Astrocyte (in vitro differentiated cells and primary cell): ENCODE data around the gene OR2L3. TPM values are rescaled to one million over a fixed set of nuclear protein-coding genes. Genes with fewer than 3 reads are reported as not detected.

Experiments used
- DNase-seq: peaks from one replicate; pipeline ENCODE4 v3.0.0-alpha.2; 2010; ENCODE audit warnings: low read depth
- FAIRE-seq: peaks from 2 replicates; lab custom pipeline; 2011; peaks lifted over from hg19 to GRCh38; lab: Jason Lieb, UNC
- H2AFZ ChIP-seq: 2 replicates; pipeline ENCODE4 v1.6.0; 2012; ENCODE audit warnings: low read depth, low read length, inconsistent platforms
- H3K27ac ChIP-seq: 2 replicates; pipeline ENCODE4 v1.5.1; 2011; ENCODE audit warnings: low read depth, low read length, inconsistent platforms
- H3K27me3 ChIP-seq: 2 replicates; pipeline ENCODE4 v1.6.0; 2011; ENCODE audit warnings: low read length, inconsistent platforms; ENCODE audit not compliant: insufficient read depth
- H3K36me3 ChIP-seq: 2 replicates; pipeline ENCODE4 v1.5.1; 2011; ENCODE audit warnings: low read length, inconsistent platforms; ENCODE audit not compliant: insufficient read depth
- H3K4me1 ChIP-seq: 2 replicates; pipeline ENCODE4 v1.5.1; 2011; ENCODE audit warnings: low read length, inconsistent platforms; ENCODE audit not compliant: insufficient read depth
- H3K4me2 ChIP-seq: 2 replicates; pipeline ENCODE4 v1.6.0; 2012; ENCODE audit warnings: low read length, inconsistent platforms
- H3K4me3 ChIP-seq: 2 replicates; pipeline ENCODE4 v1.5.1; 2011; ENCODE audit warnings: low read depth, mild to moderate bottlenecking, low read length, inconsistent platforms; ENCODE audit not compliant: insufficient read depth
- H3K79me2 ChIP-seq: 2 replicates; pipeline ENCODE4 v1.6.0; 2012; ENCODE audit warnings: mild to moderate bottlenecking, low read length, inconsistent platforms; ENCODE audit not compliant: insufficient read depth
- H3K9ac ChIP-seq: 2 replicates; pipeline ENCODE4 v1.6.0; 2012; ENCODE audit warnings: mild to moderate bottlenecking, low read length, inconsistent platforms
- H3K9me3 ChIP-seq: 2 replicates; pipeline ENCODE4 v1.5.1; 2012; ENCODE audit warnings: low read depth, mild to moderate bottlenecking, low read length, inconsistent platforms; ENCODE audit not compliant: insufficient read depth
- H4K20me1 ChIP-seq: 2 replicates; pipeline ENCODE4 v1.6.0; 2012; ENCODE audit warnings: low read length, inconsistent platforms; ENCODE audit not compliant: insufficient read depth
- H3K27ac Mint-ChIP-seq: one replicate; pipeline ENCODE4 v1.8.0; 2021; ENCODE audit warnings: mild to moderate bottlenecking, mixed read lengths; ENCODE audit not compliant: unreplicated experiment
- H3K27me3 Mint-ChIP-seq: one replicate; pipeline ENCODE4 v1.8.0; 2021; ENCODE audit warnings: low read depth, mixed read lengths; ENCODE audit not compliant: unreplicated experiment
- H3K36me3 Mint-ChIP-seq: one replicate; pipeline ENCODE4 v1.8.0; 2021; ENCODE audit warnings: low read depth, mixed read lengths; ENCODE audit not compliant: unreplicated experiment
- H3K4me1 Mint-ChIP-seq: one replicate; pipeline ENCODE4 v1.8.0; 2021; ENCODE audit warnings: low read depth, mixed read lengths; ENCODE audit not compliant: unreplicated experiment
- H3K4me3 Mint-ChIP-seq: one replicate; pipeline ENCODE4 v1.8.0; 2021; ENCODE audit warnings: mild to moderate bottlenecking, moderate library complexity, mixed read lengths; ENCODE audit not compliant: unreplicated experiment
- H3K9me3 Mint-ChIP-seq: one replicate; pipeline ENCODE4 v1.8.0; 2021; ENCODE audit warnings: mild to moderate bottlenecking, mixed read lengths; ENCODE audit not compliant: unreplicated experiment
- CTCF ChIP-seq: IDR thresholded peaks from 2 replicates; pipeline ENCODE4 v1.5.1; 2011; ENCODE audit warnings: low read depth, mild to moderate bottlenecking, inconsistent platforms, low read length, moderate library complexity; ENCODE audit not compliant: insufficient read depth
- EZH2 ChIP-seq: IDR thresholded peaks from 2 replicates; pipeline ENCODE4 v1.6.1; 2012; ENCODE audit warnings: mild to moderate bottlenecking, low read length, inconsistent platforms; ENCODE audit not compliant: insufficient read depth
- total RNA-seq: library from RNA; stranded (reverse); gene quantifications from 2 replicates; pipeline ENCODE4 v1.2.1, GENCODE V29; 2021

OR2L3 gene
- total RNA-seq, 1 donor from 2014 or later, result not detected

GRCh38 chr1:248111157-248111556 is 64.5 kb downstream of the OR2L3 start:
- Mint-ChIP-seq H3K27ac (no peak overlapping the region), H3K4me1 (no peaks in the 10 kb centered on the region), H3K27me3 (no peaks in the 10 kb centered on the region), H3K4me3 (no peak overlapping the region), H3K9me3 (peaks cover 22% of the 10 kb centered on the region), H3K36me3 (no peaks in the 10 kb centered on the region)
- Histone ChIP-seq H3K79me2 (no peaks in the 10 kb centered on the region), H3K9ac (no peak overlapping the region), H2AFZ (no peak overlapping the region), H3K27ac (no peak overlapping the region), H3K4me1 (no peaks in the 10 kb centered on the region), H3K4me3 (no peak overlapping the region), H3K36me3 (no peaks in the 10 kb centered on the region), H3K27me3 (no peaks in the 10 kb centered on the region), H3K4me2 (no peak overlapping the region), H3K9me3 (peaks cover 6% of the 10 kb centered on the region), H4K20me1 (no peaks in the 10 kb centered on the region)
- no peak for TF ChIP-seq EZH2
- no peak for TF ChIP-seq CTCF
- no peak for FAIRE-seq
- no peak for DNase-seq

Other genes with a start within 250 kb of the OR2L3 start
- not detected in 2 replicates for gene OR14A16, start 222.7 kb upstream of the OR2L3 start, total RNA-seq
- not detected in 2 replicates for gene OR11L1, start 204.9 kb upstream of the OR2L3 start, total RNA-seq
- 20.6 and 31.0 TPM in 2 replicates for gene TRIM58, start 189.6 kb upstream of the OR2L3 start, total RNA-seq
- gene OR2W3, start 151.2 kb upstream of the OR2L3 start, total RNA-seq, result 4.0 and 5.9 TPM in 2 replicates
- gene OR2T8, start 126.6 kb upstream of the OR2L3 start, total RNA-seq, result not detected in 2 replicates
- not detected in 2 replicates for gene OR2AJ1, start 121.9 kb upstream of the OR2L3 start, total RNA-seq
- gene OR2L8, start 98.0 kb upstream of the OR2L3 start, total RNA-seq, result not detected in 2 replicates
- gene OR2AK2, start 81.6 kb upstream of the OR2L3 start, total RNA-seq, result not detected in 2 replicates
- gene OR2L5, start 33.2 kb upstream of the OR2L3 start, total RNA-seq, result not detected in 2 replicates
- not detected in 2 replicates for gene OR2L2, start 16.8 kb upstream of the OR2L3 start, total RNA-seq
- not detected in 2 replicates for gene OR2L13, start 48.3 kb downstream of the OR2L3 start, total RNA-seq
- gene OR2M5, start 98.3 kb downstream of the OR2L3 start, total RNA-seq, result not detected in 2 replicates
- gene OR2M2, start 128.0 kb downstream of the OR2L3 start, total RNA-seq, result not detected in 2 replicates
- gene OR2M3, start 150.4 kb downstream of the OR2L3 start, total RNA-seq, result not detected in 2 replicates
- not detected in 2 replicates for gene OR2M4, start 184.6 kb downstream of the OR2L3 start, total RNA-seq
- not detected in 2 replicates for gene OR2T33, start 231.1 kb downstream of the OR2L3 start, total RNA-seq